HCT116 (cell line): ENCODE data around the gene EIF2B5. TPM values are rescaled to one million over a fixed set of nuclear protein-coding genes. Genes with fewer than 3 reads are reported as not detected.

Source experiments
- ATAC-seq: fragments of 200-7000 bp; cut with Tn5 transposase; 2 replicates; pipeline ENCODE4 v1.9.1; 2020; ENCODE audit warnings: mild to moderate bottlenecking, moderate library complexity
- BruUV-seq: library from RNA; stranded (reverse); fragments of 400-500 nt; replicated peaks from 2 replicates; lab custom pipeline; 2021; lab: Mats Ljungman, UMichigan
- CTCF ChIA-PET: fragments of 300-600 bp; sonication (Branson Sonifier 250); formaldehyde crosslinking; loops from one replicate; lab custom pipeline; 2021; ENCODE audit warnings: antibody characterized with exemption; lab: Charles Lee
- POLR2A ChIA-PET: fragments of 300-600, 350-600 bp; sonication (Branson Sonifier 250); formaldehyde crosslinking; loops from one replicate; lab custom pipeline; 2021; ENCODE audit warnings: antibody characterized with exemption; lab: Charles Lee
- RAD21 ChIA-PET, 2 experiments: fragments of 300-600 bp; sonication (Branson Sonifier 250); formaldehyde crosslinking; loops; one replicate each; lab custom pipeline; 2023; ENCODE audit warnings: low total read pairs in 2 of 2; ENCODE audit not compliant: uncharacterized antibody in 2 of 2, unreplicated experiment in 2 of 2, low non-redundant PET in 1 of 2; lab: Charles Lee
- DNase-seq: peaks from one replicate; pipeline ENCODE4 v3.0.0-alpha.2; 2010; ENCODE audit warnings: low read depth, low spot score
- H2AFZ ChIP-seq: fragments of 200-600 bp; shearing (Covaris generic), sonication (generic); 2 replicates; pipeline ENCODE4 v1.6.1; 2017; ENCODE audit warnings: low read depth, mixed run types, mixed read lengths, antibody characterized with exemption, low read length; ENCODE audit not compliant: poor library complexity, severe bottlenecking
- H3K27ac ChIP-seq: 2 replicates; pipeline ENCODE4 v1.5.1; 2012; ENCODE audit warnings: low read depth, low read length
- H3K27me3 ChIP-seq: fragments of 200-600 bp; sonication (generic); 2 replicates; pipeline ENCODE4 v1.6.1; 2016; ENCODE audit warnings: mixed run types, low read length, mixed read lengths; ENCODE audit not compliant: insufficient read depth
- H3K36me3 ChIP-seq, 2 experiments: fragments of 200-500 bp in 1 of 2; fragments of 200-600 bp in 1 of 2; sonication (Bioruptor generic) in 1 of 2; sonication (generic) in 1 of 2; 2 replicates each; pipeline versions ENCODE4 v1.5.1 to v1.6.1; 2014 to 2016; ENCODE audit warnings: low read length in 2 of 2, inconsistent platforms in 1 of 2, mixed read lengths in 1 of 2, mixed run types in 1 of 2; ENCODE audit not compliant: insufficient read depth in 2 of 2, control insufficient read depth in 1 of 2
- H3K4me1 ChIP-seq, 2 experiments: fragments of 200-600 bp in 1 of 2; sonication (generic) in 1 of 2; 2 replicates each; pipeline versions ENCODE4 v1.5.1 to v1.6.1; 2012 to 2017; ENCODE audit warnings: low read length in 2 of 2, inconsistent platforms in 1 of 2, mild to moderate bottlenecking in 1 of 2, mixed read lengths in 1 of 2, mixed run types in 1 of 2, moderate library complexity in 1 of 2; ENCODE audit not compliant: insufficient read depth in 2 of 2, control insufficient read depth in 1 of 2
- H3K4me2 ChIP-seq: fragments of 200-600 bp; sonication (generic); 2 replicates; pipeline ENCODE4 v1.6.1; 2017; ENCODE audit warnings: mixed run types, low read length, mixed read lengths
- H3K4me3 ChIP-seq, 2 experiments: fragments of 200-600 bp in 1 of 2; sonication (generic) in 1 of 2; replicated peaks in 1 of 2; 2 replicates each; pipeline ENCODE4 v1.5.1; 2011 to 2016; ENCODE audit warnings: low read length in 2 of 2, control low read depth in 1 of 2, low read depth in 1 of 2, mild to moderate bottlenecking in 1 of 2, mixed read lengths in 1 of 2, mixed run types in 1 of 2
- H3K79me2 ChIP-seq: fragments of 200-600 bp; sonication (generic); 2 replicates; pipeline ENCODE4 v1.6.1; 2017; ENCODE audit warnings: mild to moderate bottlenecking, mixed run types, low read length, moderate library complexity, mixed read lengths; ENCODE audit not compliant: insufficient read depth
- H3K9ac ChIP-seq: fragments of 200-600 bp; sonication (generic); 2 replicates; pipeline ENCODE4 v1.6.1; 2016; ENCODE audit warnings: low read length, mixed read lengths
- H3K9me2 ChIP-seq: fragments of 200-600 bp; sonication (generic), shearing (Covaris generic); 2 replicates; pipeline ENCODE4 v1.6.1; 2017; ENCODE audit warnings: mixed run types, mild to moderate bottlenecking, moderate library complexity; ENCODE audit not compliant: insufficient read depth
- H3K9me3 ChIP-seq, 2 experiments: fragments of 200-500 bp in 1 of 2; fragments of 200-600 bp in 1 of 2; sonication (Bioruptor generic) in 1 of 2; sonication (generic) in 1 of 2; 2 replicates each; pipeline ENCODE4 v1.6.1; 2014 to 2017; ENCODE audit warnings: low read length in 2 of 2, mixed read lengths in 2 of 2, inconsistent platforms in 1 of 2, low read depth in 1 of 2, mild to moderate bottlenecking in 1 of 2, mixed run types in 1 of 2, moderate library complexity in 1 of 2; ENCODE audit not compliant: control insufficient read depth in 1 of 2, insufficient read depth in 1 of 2
- H4K20me1 ChIP-seq: fragments of 200-600 bp; sonication (generic), shearing (Covaris generic); 2 replicates; pipeline ENCODE4 v1.6.1; 2017; ENCODE audit warnings: mixed run types, mild to moderate bottlenecking, moderate library complexity; ENCODE audit not compliant: insufficient read depth
- CBX3 ChIP-seq: IDR thresholded peaks from 2 replicates; pipeline ENCODE4 v1.6.1; 2012; ENCODE audit warnings: low read depth
- CEBPB ChIP-seq: IDR thresholded peaks from 2 replicates; pipeline ENCODE4 v1.6.1; 2012; ENCODE audit warnings: low read depth
- EGR1 ChIP-seq: IDR thresholded peaks from 2 replicates; pipeline ENCODE4 v1.6.1; 2012; ENCODE audit warnings: low read depth
- EZH2phosphoT487 ChIP-seq: fragments of 200-600 bp; IDR thresholded peaks from 2 replicates; pipeline ENCODE4 v1.6.1; 2018; ENCODE audit warnings: antibody characterized with exemption, borderline replicate concordance
- JUND ChIP-seq: IDR thresholded peaks from 2 replicates; pipeline ENCODE4 v1.6.1; 2012
- POLR2AphosphoS5 ChIP-seq: IDR thresholded peaks from 2 replicates; pipeline ENCODE4 v1.6.1; 2011; ENCODE audit warnings: mild to moderate bottlenecking, low read depth, low read length, moderate library complexity
- SRF ChIP-seq: IDR thresholded peaks from 2 replicates; pipeline ENCODE4 v1.6.1; 2012; ENCODE audit warnings: low read depth
- TCF7L2 ChIP-seq: IDR thresholded peaks from 2 replicates; pipeline ENCODE4 v1.7.0; 2011; ENCODE audit warnings: borderline replicate concordance, inconsistent platforms; ENCODE audit not compliant: insufficient read depth, insufficient read length; ENCODE audit errors: extremely low read depth
- intact Hi-C: fragments of 100-400 bp; cut with micrococcal nuclease; formaldehyde crosslinking; loops from 2 replicates; pipeline ENCODE4 v1.10.0; 2022
- total RNA-seq: library from RNA; stranded (reverse); gene quantifications from one replicate; pipeline ENCODE4 v1.2.1, GENCODE V29; 2021; ENCODE audit not compliant: unreplicated experiment
- TF ChIP-seq, protein P1 (sequence below): IDR thresholded peaks from 2 replicates; pipeline ENCODE4 v1.6.1; 2012; ENCODE audit warnings: low read depth
- TF ChIP-seq, protein P2 (sequence below): IDR thresholded peaks from 2 replicates; pipeline ENCODE4 v1.6.1; 2012

EIF2B5 gene
- total RNA-seq, 1 experiment from 2014 or later, result 50.3 TPM

DNA sequence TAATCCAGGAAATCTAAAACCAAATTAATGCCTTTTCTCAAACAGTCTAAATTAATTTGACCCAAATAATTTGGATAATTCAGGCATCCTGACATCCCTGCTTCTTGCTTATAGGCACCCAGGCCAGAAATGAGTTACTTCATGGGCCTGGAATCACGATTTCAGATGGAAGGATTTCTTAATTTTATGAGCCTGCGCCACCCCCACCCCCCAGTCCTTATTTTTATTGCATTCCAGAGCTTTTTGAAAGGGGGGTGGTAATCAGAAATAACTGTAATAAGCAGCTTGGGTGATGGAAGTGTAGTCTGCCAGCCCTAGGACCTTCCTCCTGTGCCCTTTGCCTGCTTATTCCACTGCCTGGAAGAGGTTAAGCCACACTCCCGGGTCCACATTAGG lies 40.8 kb downstream of the EIF2B5 start:
- intact Hi-C loops, result loop anchor here (2.0 kb wide), 2 partner anchors 41 to 73 kb away; partner anchors contain the start of genes ALG3, EEF1AKMT4 and EIF2B5
- TF ChIP-seq CEBPB (no peak), CBX3 (no peak), EZH2phosphoT487 (no peak), POLR2AphosphoS5 (no peak), JUND (no peak), EGR1 (no peak), TCF7L2 (no peak), SRF (no peak)
- TF ChIP-seq, protein P1, sequence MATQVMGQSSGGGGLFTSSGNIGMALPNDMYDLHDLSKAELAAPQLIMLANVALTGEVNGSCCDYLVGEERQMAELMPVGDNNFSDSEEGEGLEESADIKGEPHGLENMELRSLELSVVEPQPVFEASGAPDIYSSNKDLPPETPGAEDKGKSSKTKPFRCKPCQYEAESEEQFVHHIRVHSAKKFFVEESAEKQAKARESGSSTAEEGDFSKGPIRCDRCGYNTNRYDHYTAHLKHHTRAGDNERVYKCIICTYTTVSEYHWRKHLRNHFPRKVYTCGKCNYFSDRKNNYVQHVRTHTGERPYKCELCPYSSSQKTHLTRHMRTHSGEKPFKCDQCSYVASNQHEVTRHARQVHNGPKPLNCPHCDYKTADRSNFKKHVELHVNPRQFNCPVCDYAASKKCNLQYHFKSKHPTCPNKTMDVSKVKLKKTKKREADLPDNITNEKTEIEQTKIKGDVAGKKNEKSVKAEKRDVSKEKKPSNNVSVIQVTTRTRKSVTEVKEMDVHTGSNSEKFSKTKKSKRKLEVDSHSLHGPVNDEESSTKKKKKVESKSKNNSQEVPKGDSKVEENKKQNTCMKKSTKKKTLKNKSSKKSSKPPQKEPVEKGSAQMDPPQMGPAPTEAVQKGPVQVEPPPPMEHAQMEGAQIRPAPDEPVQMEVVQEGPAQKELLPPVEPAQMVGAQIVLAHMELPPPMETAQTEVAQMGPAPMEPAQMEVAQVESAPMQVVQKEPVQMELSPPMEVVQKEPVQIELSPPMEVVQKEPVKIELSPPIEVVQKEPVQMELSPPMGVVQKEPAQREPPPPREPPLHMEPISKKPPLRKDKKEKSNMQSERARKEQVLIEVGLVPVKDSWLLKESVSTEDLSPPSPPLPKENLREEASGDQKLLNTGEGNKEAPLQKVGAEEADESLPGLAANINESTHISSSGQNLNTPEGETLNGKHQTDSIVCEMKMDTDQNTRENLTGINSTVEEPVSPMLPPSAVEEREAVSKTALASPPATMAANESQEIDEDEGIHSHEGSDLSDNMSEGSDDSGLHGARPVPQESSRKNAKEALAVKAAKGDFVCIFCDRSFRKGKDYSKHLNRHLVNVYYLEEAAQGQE, result no peak
- TF ChIP-seq, protein P2, sequence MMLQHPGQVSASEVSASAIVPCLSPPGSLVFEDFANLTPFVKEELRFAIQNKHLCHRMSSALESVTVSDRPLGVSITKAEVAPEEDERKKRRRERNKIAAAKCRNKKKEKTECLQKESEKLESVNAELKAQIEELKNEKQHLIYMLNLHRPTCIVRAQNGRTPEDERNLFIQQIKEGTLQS, result no peak
- TF ChIP-seq, all 23 proteins: peak for 0
- peak overlapping the region; percentile 96 for H3K4me3 ChIP-seq
- ChIA-PET CTCF (interaction anchor here (0.6 to 1.6 kb wide), 3 partner anchors 10 to 280 kb away, joined by 4 to 5 read pairs (median 4); partner anchors contain the start of genes ABCF3 and EEF1AKMT4), RAD21 (interaction anchor here in 1 of 2 experiments (0.6 kb wide), 1 partner anchor 16 kb away, joined by 3 read pairs; no protein-coding TSS in a partner anchor), POLR2A (interaction anchor here (1.2 kb wide), 2 partner anchors 8 to 10 kb away, joined by 4 to 12 read pairs; partner anchors contain the start of gene ABCF3)
- peaks cover 28 to 42% of the 10 kb centered on the region in 2 experiments for H3K36me3 ChIP-seq
- no peak overlapping the region for H2AFZ ChIP-seq
- H3K79me2 ChIP-seq, result peaks cover 51% of the 10 kb centered on the region
- H3K9me2 ChIP-seq, result no peaks in the 10 kb centered on the region
- H3K4me1 ChIP-seq, result peaks cover 10 to 30% of the 10 kb centered on the region in 2 experiments
- peak; percentile 17 for ATAC-seq
- H3K27me3 ChIP-seq, result no peaks in the 10 kb centered on the region
- peak overlapping the region; percentile 96 for H3K9ac ChIP-seq
- no peaks in the 10 kb centered on the region for H3K9me3 ChIP-seq
- H4K20me1 ChIP-seq, result no peaks in the 10 kb centered on the region
- BruUV-seq, result TSS peak; percentile 87
- DNase-seq, result no peak
- peak overlapping the region; percentile 92 for H3K27ac ChIP-seq
- H3K4me2 ChIP-seq, result peak overlapping the region; percentile 89
